Measurements from ENCODE around the gene ROR1. TPM values are rescaled to one million over a fixed set of nuclear protein-coding genes. Genes with fewer than 3 reads are reported as not detected.

The ROR1 gene
- total and polyA plus RNA-seq, 12 donors = 2.9 to 36.2 (median 15.3) TPM

GRCh38 chr1:64209221-64209620 is 435.4 kb downstream of the ROR1 start:
- Histone ChIP-seq H3K4me3 (no peak overlapping the region), H3K27me3 (peaks cover 0 to 18% (median 0%) of the 10 kb centered on the region in 7 donors), H3K4me1 (no peaks in the 10 kb centered on the region), H3K9me3 (no peaks in the 10 kb centered on the region), H3K27ac (no peak overlapping the region), H3K36me3 (no peaks in the 10 kb centered on the region)
- no peak for TF ChIP-seq CTCF (IDR thresholded peaks at IDR 0.05)
- 79 to 89% methylated on average over 2 of the region's 2 CpGs for WGBS, 2 donors
- DNase-seq = no peak
- intact Hi-C loops (cut with DNase I) = no loop called here
- ATAC-seq = no peak

- no peak for ATAC-seq
- no peaks in the 10 kb centered on the region for H3K36me3 ChIP-seq
- H3K4me1 ChIP-seq = no peaks in the 10 kb centered on the region
- no peak for DNase-seq
- no peaks in the 10 kb centered on the region for H3K27me3 ChIP-seq
- no peaks in the 10 kb centered on the region for H3K9me3 ChIP-seq
- intact Hi-C loops (cut with DNase I) = no loop called here
- H3K27ac ChIP-seq = no peak overlapping the region
- no peak overlapping the region for H3K4me3 ChIP-seq
- no peak for TF ChIP-seq CTCF (IDR thresholded peaks at IDR 0.05)
Measured at GRCh38 chr1:64212031-64212430, 438.2 kb downstream of the ROR1 start.

- intact Hi-C loops (cut with DNase I) = no loop called here
- Histone ChIP-seq H3K9me3 (no peaks in the 10 kb centered on the region), H3K4me1 (no peaks in the 10 kb centered on the region), H3K27ac (no peak overlapping the region), H3K36me3 (no peaks in the 10 kb centered on the region), H3K4me3 (no peak overlapping the region), H3K27me3 (no peaks in the 10 kb centered on the region)
- ATAC-seq = no peak
- no peak for DNase-seq
- TF ChIP-seq CTCF (IDR thresholded peaks at IDR 0.05) = no peak
- WGBS, 2 donors = 78% methylated on average over 3 of the region's 3 CpGs
Measured at GRCh38 chr1:64215576-64215975, 441.8 kb downstream of the ROR1 start.

- DNase-seq = no peak
- intact Hi-C loops (cut with DNase I) = no loop called here
- Histone ChIP-seq H3K9me3 (no peaks in the 10 kb centered on the region), H3K4me3 (no peak overlapping the region), H3K27me3 (no peaks in the 10 kb centered on the region), H3K36me3 (no peaks in the 10 kb centered on the region), H3K27ac (no peak overlapping the region), H3K4me1 (no peaks in the 10 kb centered on the region)
- TF ChIP-seq CTCF (IDR thresholded peaks at IDR 0.05) = no peak
- WGBS, 2 donors = 71 to 74% methylated on average over 5 of the region's 5 CpGs
- no peak for ATAC-seq
Measured at GRCh38 chr1:64220241-64220640, 446.4 kb downstream of the ROR1 start.

Data from heart right ventricle (tissue), 16 donors.